Iris pigment epithelial cell (primary cell): ENCODE measurements around the gene TUBB8B.
"Not testable (repeated sequence)": the region's sequence is repeated elsewhere in the genome, so short reads cannot be mapped to it uniquely, and the experiment has no call there.

Source experiments
- DNase-seq: peaks from one replicate; pipeline ENCODE4 v3.0.0-alpha.2; 2011; ENCODE audit warnings: low read depth

The TUBB8B gene

GRCh38 chr18:12773-13172, 36.6 kb downstream of the TUBB8B start:
- not testable (repeated sequence) for DNase-seq

GRCh38 chr18:11383-12274, 37.8 kb downstream of the TUBB8B start:
- not testable (repeated sequence) for DNase-seq

GRCh38 chr18:10624-11184, 38.7 kb downstream of the TUBB8B start:
- DNase-seq: not testable (repeated sequence)

- DNase-seq: not testable (repeated sequence)
These were observed 39.5 kb downstream of the TUBB8B start for GRCh38 chr18:9937-10336.
